DMS153 treated with DMSO at 0.1 percent for 48 hours (cell line): ENCODE results near the gene AZIN2.
"Not testable (repeated sequence)": the region's sequence is repeated elsewhere in the genome, so short reads cannot be mapped to it uniquely, and the experiment has no call there.

Source experiments
- DNase-seq: peaks from one replicate; lab custom pipeline; 2025; ENCODE audit not compliant: unreplicated experiment; lab: John Stamatoyannopoulos, UW

Gene AZIN2

DNA sequence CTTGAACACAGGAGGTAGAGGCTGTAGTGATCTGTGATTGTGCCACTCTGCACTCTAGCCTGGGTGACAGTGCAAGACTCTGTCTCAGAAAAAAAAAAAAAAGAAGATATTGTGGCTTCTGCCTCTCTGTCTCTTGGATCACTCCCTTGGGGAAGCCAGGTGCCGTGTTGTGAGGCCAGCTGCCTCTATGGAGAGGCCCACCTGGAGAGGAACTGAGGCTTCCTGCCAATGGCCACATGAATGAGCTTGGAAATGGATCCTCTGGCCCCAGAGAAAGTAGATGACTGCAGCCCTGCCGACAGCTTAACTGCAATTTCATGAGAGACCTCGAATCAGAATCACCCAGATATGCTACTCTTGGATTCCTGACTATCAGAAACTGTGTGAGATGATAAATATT is 24.5 kb upstream of the AZIN2 start:
- no peak for DNase-seq

DNA sequence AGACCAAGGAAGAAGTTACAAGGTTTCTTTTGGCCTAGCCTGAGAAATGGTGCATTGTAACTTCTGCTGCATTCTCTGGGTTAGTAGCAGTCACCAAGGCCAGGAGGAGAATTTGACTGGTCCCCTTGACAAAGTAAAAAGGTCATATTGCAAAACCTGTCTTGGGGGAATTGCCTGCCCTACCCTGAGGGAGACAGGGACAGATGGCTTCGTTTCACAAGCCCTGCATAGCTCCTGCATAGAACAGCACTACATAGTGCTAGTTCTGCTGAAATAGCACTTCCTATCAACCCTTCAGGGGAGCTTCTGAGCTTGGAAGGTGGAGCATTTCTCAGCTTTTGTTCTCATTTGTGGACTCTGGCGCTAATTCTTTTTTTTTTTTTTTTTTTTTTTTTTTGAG is 23.9 kb upstream of the AZIN2 start:
- no peak for DNase-seq

DNA sequence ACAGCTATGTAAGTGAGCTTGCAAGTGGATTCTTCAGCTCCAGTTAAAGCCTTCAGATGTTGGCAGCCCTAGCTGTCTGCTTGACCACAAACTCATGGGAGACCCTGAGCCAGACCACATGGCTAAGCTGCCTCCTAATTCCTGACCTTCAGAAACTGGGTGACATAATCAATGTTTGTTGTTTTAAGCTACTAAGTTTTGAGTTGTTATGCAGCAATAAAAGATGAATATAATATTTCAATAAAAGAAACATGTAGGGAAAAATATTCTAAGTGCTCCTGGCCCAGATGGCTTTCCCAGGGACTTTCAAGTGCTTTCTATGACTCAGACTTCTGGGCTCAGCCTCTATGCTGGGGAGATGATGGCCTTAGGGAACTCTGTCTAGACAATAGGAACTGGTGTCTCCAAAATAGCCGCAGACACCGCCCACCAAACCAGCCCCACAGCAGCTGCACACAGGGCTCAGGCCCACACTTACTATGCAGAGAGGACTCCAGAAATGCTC is 20.3 kb upstream of the AZIN2 start:
- no peak for DNase-seq

DNA sequence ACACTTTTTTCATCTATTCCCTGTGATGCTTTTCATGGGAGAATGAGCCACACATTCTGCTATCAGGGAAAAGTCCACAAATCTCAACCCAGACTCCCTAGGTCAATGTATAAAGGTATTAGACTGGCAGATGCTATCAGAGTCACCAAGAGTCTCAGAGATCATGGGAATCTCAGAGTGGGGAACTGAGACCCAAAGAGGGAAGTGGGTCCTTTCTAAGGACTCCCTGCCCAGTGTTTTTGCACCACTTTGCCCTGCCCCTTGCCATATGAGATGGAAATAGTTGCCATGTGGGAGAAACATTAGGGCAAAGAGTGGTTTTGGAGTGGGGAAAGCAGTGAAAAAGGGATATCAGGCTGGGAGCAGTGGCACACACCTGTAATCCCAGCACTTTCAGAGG is 19.1 kb upstream of the AZIN2 start:
- no peak for DNase-seq

DNA sequence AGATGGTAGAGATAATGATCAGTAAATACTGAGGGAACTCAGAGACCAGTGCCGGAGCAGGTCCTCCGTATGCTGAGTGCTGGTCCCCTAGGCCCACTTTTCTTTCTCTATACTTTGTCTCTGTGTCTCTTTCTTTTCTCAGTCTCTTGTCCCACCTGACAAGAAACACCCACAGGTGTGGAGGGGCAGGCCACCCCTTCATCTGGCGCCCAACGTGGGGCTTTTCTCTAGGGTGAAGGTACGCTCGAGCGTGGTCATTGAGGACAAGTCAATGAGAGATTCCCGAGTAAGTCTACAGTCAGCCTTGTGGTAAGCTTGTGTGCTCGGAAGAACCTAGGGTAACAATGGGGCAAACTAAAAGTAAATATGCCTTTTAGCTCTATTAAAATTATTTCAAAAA is 16.7 kb upstream of the AZIN2 start:
- DNase-seq, result not testable (repeated sequence)

DNA sequence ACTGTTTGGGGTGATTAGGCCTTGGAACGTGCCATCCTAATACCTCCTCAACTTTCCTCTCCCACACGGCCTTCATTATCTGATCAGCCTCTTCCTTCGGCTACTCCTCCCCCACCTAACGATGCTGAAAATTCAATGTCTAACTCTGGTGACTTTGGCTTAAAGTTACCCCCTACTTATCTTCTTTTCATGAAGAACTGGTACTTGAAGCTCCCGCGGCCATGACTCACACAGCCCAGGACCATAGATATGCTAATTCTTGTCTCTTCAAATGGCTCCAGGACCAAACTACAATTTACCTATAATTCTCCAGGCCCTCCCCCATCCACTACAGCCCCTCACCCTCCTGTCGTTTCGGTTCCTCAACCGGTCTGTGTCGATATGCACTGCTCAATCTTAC is 15.7 kb upstream of the AZIN2 start:
- DNase-seq, result no peak

DNA sequence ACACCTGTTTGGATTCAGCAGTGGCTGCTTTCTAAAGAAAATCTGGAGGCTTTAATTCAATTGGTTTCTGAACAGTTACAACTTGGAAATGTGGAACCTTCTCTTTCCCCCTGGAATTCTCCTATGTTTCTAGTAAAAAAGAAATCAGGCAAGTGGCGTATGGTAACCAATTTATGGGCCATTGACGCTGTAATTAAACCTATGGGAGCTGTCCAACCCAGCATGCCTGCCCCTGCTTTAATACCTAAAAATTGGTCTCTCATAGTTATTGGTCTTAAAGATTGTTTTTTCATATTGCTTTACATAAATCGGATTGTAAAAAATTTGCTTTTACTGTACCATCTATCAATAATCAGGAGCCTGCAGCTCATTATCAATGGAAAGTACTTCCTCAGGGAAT is 14.5 kb upstream of the AZIN2 start:
- not testable (repeated sequence) for DNase-seq

DNA sequence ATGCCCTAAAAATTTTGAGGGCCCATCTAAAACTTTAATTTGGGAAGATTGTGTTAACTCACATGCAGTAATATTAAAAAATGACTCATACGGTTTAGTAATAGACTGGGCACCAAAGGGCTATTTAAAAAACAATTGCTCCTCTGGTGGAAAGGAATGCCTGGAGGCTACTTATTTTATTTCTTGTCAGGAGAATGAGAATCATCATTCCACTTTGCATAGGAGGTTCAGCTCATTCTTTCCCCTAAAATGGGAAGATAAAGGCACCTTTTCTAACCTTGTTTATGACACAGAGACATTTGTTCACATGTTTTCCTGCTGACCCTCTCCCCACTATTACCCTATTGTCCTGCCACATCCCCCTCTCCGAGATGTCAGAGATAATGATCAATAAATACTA is 12.8 kb upstream of the AZIN2 start:
- DNase-seq, result not testable (repeated sequence)

DNA sequence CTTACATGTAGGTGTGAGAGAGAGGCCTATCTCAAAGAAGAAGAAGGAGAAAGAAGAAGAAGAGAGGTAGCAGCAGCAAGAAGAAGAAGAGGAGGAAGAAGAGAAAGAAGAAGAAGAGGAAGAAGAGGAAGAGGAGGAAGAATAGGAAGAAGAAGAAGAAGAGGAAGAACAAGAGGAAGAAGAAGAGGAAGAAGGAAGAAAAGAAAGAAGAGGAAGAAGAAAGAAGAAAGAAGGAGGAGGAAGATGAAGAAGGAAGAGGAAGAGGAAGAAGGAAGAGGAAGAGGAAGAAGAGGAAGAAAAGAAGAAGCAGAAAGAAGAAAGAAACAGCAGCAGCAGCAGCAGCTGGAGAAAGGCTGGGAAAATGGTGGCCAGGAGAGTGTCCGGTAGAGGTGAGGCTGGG is 10.3 kb upstream of the AZIN2 start:
- no peak for DNase-seq

DNA sequence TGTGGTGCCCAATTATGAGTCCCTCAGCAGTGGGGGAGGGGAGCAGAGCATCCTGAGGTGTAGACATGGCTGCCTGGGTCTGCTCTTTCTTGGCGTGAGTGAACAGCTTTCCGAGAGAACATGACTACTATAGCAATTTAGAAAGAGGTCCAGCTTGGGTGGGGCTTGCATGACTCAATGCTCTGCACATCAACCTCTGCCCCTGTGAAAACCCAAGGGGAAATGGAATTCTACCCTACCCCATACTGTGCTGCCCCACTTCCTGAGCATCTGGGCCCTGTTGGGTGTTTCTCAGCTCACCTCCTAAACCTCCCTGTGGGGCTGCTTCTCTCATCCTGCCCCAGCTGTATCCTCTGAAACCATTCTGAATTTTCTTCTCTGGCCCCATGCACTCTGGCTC is 8.2 kb upstream of the AZIN2 start:
- DNase-seq, result no peak

DNA sequence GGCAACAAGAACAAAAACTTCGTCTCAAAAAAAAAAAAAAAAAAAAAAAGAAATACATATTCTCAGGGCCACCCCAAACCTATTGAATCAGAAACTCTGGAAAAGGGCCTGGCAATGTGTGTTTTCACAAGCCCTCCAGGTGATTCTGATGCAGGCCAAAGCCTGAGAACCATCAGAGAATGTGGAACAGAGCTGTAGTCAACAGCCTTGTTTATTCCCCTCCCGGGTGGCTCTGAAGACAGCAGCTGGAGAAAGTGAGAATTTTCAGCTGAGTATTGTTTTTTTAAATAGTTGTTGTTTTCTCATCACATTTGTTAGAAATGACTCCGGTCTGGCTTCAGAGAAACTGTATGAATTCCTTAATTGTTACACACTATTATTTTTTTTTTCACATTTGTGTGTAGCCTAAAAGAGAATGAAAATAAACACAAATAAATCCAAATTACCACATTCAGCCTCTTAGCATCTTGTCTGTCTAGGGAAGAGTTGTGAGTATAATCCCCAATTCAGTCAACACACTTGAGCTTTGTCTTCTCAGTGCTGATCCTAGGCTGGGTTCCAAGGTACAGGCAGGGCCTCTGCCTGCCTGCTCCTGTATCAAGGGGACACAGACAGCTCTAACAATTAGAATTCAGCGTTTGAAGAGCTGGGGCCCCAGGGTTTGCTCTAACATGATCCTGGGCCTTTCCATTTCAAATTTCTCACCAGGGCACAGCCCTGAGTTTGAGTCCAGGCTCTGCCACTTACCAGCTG is 6.6 kb upstream of the AZIN2 start:
- DNase-seq, result no peak

DNA sequence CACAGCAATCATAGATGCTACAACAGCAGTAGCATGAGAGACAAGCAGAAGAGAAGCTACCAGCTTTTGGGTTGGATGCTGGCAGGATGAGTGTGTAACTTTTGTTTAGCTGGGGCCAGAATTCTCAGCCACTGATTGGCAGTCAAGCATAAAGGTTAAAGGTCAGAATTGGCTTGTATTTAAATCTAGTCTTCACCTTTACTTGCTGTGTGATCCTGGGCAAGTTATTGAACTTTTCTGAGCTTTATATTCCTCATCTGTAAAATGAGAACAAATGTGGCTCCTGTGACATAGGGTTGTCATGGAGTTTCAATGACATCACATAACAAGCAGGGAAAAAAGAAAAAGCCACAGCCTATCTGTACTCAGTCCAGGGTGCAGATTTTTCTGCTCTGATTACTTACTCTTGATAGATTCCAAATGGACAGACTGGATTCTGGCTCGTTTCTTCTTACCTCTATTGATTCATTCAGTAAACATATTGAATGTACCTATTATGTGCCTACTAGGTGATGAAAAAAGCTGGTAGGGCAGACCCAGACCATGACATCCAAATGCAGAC is 2.8 kb upstream of the AZIN2 start:
- no peak for DNase-seq

DNA sequence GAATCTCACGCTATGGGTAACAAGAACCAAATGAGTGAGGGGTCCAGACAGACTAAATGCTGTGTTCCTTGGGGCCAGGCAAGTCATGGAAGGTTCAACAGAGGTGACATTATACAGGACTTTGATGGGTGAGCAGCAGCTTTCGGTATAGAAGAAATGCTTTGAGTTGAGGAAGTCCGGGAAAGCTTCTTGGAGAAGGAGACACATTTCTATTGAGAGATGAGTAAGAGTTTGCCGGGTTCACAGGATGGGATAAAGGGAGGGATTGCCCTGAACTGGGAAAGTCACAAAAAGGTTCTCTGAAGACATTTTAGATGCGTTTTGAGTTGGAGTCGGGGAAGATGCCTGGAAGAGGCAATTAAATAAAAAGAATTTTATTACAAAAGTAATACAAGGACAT is 580 bp upstream of the AZIN2 start:
- no peak for DNase-seq

DNA sequence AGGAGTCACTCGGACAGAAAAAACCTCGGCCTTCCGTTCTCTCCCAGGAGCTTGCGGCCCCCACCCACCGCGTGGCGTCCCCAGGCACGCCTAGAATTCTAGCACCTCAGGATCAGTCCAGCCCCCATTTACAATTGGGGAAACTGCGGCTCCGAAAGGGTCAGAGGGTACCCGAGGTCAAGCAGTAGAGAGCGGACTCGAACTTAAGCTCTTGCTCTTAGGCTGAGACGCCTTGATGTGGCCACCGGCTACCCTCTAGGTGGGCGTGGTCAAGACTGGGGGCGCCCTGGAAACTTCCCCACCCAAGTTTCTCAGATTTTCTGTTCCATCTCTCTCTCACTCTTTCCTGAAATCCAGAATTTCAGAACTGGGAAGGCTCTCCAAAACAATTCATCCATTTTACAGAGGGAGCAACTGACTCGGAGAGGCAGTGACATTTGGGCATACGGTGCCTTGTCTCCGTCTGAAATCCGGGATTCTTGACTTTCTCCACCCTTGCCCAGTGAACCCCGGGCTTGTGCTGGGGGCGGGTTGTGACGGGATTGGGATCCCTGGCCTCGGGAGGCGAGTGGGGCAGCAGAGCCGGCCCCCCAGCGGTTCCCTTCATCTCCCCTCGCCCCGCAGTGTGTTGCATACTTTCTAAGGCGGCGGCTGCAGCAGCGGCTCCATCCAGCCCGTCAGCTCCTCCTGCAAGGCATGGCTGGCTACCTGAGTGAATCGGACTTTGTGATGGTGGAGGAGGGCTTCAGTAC is 777 bp downstream of the AZIN2 start:
- DNase-seq, result no peak

DNA sequence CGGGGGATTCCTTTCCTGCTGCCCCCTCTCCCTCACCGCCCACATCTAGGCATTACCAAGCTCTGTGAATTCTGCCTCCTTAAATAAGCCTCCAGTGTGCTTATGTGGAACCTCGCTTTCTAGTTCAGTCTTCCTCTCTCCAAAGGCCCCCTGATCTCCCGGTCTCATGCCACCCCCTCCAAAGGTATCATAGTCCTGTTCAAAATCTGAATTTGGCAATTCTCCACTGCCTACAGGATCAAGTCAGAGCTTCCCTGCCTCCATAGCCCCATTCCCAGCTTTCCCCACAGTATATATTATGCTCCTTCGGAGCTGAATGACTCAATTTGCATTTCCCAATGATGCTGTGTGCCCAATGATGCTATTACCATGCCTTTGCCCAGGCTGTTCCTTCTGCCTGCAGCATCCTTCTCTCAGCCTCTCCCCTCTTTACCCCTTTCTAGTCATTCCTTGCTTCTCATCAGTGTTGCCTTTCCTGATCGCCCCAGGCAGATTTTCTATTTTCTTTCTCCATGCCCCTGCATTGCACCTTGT is 1.7 kb downstream of the AZIN2 start:
- DNase-seq, result no peak

DNA sequence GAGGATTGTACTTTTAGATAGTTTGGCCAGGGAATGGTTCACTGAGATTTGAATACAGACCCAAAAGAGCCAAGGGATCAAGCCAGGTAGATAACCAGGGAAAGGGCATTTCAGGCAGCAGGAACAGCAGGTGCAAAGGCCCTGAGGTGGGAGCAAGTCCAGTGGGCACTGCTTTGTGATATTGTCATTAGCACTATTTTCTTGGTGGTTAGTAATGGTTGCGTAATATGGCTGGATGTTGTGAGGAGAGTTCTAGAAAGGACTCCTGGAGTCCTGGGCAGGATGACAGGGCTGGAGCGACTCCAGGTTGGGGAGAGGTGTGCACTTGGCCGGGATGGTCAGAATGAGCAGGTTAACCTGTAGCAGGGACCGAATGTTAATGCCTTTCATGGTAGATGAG is 4.4 kb downstream of the AZIN2 start:
- DNase-seq, result no peak

DNA sequence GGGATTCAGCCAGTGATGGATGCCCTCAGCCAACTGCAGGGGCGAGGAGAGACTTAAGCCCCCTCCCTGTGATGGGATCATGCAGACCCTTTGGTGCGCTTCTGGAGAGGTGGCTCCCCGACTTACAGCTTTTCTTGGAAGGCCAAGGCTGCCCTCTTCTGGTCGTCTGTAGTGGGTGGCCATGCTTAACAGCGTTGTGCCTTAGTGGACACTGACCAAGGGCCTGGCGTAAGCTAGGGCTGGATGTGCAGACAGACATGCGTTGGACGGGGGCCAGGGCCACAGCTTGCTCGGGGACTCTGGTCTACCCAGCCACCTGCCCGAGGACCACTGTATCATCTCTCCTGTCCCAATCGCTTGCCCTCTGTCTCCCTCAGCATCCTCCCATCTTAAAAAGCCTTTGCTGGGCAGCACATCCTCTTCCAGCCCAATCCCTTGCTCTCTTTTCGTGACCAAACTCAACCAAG is 5.5 kb downstream of the AZIN2 start:
- no peak for DNase-seq

DNA sequence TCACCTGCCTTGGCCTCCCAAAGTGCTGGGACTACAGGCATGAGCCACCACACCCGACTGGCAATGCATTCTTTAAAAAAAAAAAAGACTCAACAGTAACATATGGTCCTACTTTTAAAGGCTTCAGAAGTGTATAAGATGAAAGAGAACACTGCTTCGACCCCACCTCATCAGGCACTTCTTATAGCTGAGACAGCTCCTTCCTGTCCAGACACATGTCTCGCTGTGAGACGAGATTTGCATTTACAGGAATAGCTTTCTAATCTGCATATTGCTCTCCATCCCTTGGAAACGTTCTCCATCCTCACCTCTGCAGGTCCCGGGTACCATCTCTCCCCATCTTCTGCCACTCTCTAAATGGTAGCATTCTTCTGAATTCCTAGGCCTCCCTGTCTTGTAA is 6.7 kb downstream of the AZIN2 start:
- no peak for DNase-seq

DNA sequence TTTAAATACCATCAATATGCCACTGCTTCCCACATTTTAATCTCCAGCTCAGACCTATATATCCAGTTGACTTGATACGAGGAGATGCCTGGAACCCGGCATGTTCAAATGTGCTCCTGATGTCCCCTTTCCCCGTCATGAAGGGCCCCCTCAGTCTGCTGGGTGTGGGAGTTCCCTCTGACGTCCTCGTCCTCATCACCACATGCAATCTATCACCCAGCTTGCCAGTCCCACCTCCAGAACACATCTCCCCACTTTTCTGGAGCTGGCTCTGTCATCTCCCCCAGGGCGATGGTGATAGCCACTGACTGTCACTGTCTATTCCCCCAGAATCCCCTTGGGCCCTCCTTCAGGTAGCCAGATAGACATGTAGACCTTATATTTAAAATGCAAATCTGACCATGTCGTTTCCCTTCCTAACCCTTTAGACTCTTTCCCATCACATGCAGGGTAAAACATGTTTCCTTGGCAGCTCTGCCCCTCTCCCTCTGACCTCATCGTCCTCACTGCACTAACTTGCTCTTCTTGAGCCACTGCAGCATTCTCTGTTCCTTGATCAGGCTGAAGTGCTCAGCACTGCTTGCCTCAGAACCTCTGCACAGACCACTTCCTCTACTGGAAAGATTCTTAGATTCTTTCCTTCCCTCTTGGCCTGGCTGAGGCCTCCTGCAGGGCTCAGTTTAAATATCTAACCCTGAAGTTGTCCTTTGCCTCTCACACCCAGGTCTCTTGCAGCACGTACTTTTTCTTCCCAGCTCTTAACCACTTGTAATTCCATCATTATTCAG is 7.4 kb downstream of the AZIN2 start:
- no peak for DNase-seq

DNA sequence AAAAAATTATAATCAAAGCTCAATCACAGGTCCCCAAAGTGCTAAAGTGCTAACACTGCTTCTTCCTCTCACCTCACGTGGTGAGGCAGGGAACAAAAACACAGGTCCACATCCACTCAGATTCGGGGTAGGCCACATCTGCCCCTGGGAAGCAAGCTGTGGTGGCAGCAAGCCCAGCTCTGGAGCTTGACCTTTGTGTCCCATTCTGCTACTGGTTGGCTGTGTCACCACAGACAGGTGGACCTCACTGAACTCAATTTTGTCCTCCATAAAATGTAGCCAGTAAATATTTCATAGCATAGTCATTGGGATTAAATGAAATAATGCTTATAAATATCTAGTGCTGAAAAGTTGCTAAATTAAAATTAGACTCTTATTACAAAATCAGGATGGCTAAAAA is 8.5 kb downstream of the AZIN2 start:
- no peak for DNase-seq

DNA sequence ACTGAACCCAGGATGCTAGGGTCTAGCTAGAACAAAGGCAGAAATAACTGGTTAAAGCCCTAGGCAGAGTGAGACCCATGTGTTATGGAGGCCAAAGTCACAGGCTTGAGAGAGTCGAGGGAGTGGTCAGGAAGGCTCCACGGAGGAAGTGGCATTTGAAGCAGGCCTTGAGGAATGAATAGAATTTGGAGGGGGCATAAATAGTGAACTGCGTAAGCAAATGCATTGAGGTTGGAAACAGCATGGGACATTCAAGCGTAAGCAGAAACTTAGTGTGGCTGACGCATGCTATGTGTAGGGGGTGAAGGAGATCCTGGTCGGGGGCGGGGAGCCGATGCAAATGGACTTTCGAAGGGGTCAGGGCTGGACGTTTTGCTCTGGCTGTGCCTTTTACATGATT is 11.5 kb downstream of the AZIN2 start:
- DNase-seq, result no peak
